ENCODE data around the gene TFG.

The TFG gene

GRCh38 chr3:100700708-100701107 lies 8.6 kb upstream of the TFG start:
- no peak for DNase-seq (ENCODE audit: extremely low read depth, low read depth)
- no peak for TF ChIP-seq CTCF (IDR thresholded peaks at IDR 0.05; ENCODE audit: low read depth, low read length)

GRCh38 chr3:100702082-100702979 lies 7.0 kb upstream of the TFG start:
- DNase-seq (ENCODE audit: extremely low read depth, low read depth): no peak
- TF ChIP-seq CTCF (IDR thresholded peaks at IDR 0.05; ENCODE audit: low read depth, low read length): no peak

DNA sequence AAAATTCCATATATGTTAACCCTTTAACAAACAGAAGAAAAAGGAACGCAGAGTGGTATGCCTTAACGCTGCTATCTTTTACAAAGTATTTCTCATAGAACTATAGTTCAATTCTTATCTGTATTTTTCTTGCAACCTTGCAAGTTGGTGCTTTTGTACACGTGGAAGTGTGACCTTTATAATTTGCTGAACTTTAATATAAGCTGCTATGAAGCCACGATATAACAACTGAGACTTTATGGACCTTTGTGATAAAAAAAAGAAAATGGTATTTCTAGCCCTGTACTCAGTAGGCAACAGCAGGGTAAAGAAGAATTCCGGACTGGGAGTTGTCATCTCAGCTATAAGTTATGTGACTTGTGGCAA lies 6.3 kb upstream of the TFG start:
- no peak for TF ChIP-seq CTCF (IDR thresholded peaks at IDR 0.05; ENCODE audit: low read depth, low read length)
- DNase-seq (ENCODE audit: extremely low read depth, low read depth): no peak

- DNase-seq (ENCODE audit: extremely low read depth, low read depth): no peak
- no peak for TF ChIP-seq CTCF (IDR thresholded peaks at IDR 0.05; ENCODE audit: low read depth, low read length)
Observed at GRCh38 chr3:100703865-100704264, 5.4 kb upstream of the TFG start.

DNA sequence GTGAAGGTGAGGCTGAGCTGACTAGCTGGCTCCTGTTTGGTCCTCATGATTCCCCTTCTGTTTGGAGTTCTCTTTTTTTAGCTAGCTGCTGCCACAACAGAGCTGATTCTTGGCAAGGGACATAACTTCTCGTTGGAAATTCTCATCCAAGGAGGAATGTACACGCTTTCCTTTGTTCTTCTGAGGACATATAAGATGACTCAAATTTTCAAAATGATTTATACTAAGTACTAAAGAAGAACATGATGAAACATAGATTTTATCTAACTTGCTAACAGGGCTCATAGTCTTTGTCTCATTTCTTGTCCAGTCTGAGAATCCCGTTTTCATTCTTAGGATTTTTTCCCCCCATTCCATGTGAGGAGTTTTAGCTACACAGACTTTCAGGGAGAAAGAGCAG lies 2.9 kb upstream of the TFG start:
- DNase-seq (ENCODE audit: extremely low read depth, low read depth): no peak
- no peak for TF ChIP-seq CTCF (IDR thresholded peaks at IDR 0.05; ENCODE audit: low read depth, low read length)

DNA sequence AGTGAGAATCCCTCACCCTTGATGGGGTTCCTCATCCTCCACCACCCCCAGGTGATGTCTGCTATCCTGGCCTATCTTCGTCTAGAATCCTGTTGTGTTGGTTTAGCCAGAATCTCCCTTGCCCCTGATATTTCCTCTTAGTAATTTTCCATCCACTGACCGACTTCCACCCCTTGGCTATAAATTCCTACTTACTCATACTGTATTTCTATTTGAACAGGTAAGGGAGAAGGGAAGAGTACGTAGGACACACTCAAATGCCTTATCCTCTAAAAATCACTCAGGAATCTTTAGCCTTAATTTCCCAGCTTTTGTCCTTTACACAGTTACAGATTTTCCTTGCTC lies 678 bp upstream of the TFG start:
- no peak for TF ChIP-seq CTCF (IDR thresholded peaks at IDR 0.05; ENCODE audit: low read depth, low read length)
- no peak for DNase-seq (ENCODE audit: extremely low read depth, low read depth)

DNA sequence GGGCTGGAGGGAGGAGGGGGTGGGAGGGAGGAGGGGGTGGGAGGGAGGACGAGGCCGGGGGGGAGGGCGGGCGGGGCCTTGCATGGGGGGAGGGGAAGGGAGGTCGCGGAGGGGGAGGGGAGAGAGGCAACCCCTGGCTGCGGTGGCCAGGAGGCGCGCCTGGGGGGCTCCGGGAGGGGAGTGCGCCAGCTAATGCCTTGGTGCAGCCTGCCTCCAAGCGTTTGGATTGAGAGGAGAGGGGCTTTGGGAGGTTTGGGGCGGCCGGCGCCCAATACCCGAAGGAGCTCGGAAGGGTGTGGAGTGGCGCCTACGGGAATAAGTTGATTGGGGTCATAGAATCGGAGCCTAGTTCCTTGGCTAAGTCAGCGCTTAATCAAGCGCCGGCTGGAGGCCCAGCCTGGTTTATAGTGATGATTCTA lies 557 bp downstream of the TFG start:
- no peak for DNase-seq (ENCODE audit: extremely low read depth, low read depth)
- TF ChIP-seq CTCF (IDR thresholded peaks at IDR 0.05; ENCODE audit: low read depth, low read length): no peak; the same call in 1 of the 2 replicates
